Mesothelial cell of epicardium (in vitro differentiated cells): ENCODE data around the gene INSC. TPM values are rescaled to one million over a fixed set of nuclear protein-coding genes. Genes with fewer than 3 reads are reported as not detected.
A peak's percentile ranks its signal among the peaks of the same experiment; 100 is the strongest.

ENCODE experiments used
- DNase-seq, 2 experiments: peaks; one replicate each; pipeline ENCODE4 v3.0.0; 2021; ENCODE audit warnings: low spot score in 2 of 2; ENCODE audit not compliant: unreplicated experiment in 2 of 2
- H3K27ac Mint-ChIP-seq: 2 replicates; pipeline ENCODE4 v1.8.0; 2021; ENCODE audit warnings: mixed read lengths
- H3K27me3 Mint-ChIP-seq: 2 replicates; pipeline ENCODE4 v1.8.0; 2021; ENCODE audit warnings: low read depth, mixed read lengths
- H3K36me3 Mint-ChIP-seq: 2 replicates; pipeline ENCODE4 v1.8.0; 2021; ENCODE audit warnings: mixed read lengths
- H3K4me1 Mint-ChIP-seq: 2 replicates; pipeline ENCODE4 v1.8.0; 2021; ENCODE audit warnings: mixed read lengths
- H3K4me3 Mint-ChIP-seq: 2 replicates; pipeline ENCODE4 v1.8.0; 2021; ENCODE audit warnings: mild to moderate bottlenecking, moderate library complexity, mixed read lengths
- H3K9me3 Mint-ChIP-seq: 2 replicates; pipeline ENCODE4 v1.8.0; 2021; ENCODE audit warnings: mixed read lengths
- total RNA-seq: library from RNA; stranded (reverse); gene quantifications from 3 replicates; pipeline ENCODE4 v1.2.1, GENCODE V29; 2021
- TF ChIP-seq, protein P1 (sequence below): fragments of 200-600 bp; sonication (generic); IDR thresholded peaks from one replicate; pipeline ENCODE4 v1.5.0; 2021; ENCODE audit warnings: antibody characterized with exemption; ENCODE audit not compliant: unreplicated experiment

Gene INSC
- total RNA-seq, 1 donor from 2014 or later = not detected

DNA sequence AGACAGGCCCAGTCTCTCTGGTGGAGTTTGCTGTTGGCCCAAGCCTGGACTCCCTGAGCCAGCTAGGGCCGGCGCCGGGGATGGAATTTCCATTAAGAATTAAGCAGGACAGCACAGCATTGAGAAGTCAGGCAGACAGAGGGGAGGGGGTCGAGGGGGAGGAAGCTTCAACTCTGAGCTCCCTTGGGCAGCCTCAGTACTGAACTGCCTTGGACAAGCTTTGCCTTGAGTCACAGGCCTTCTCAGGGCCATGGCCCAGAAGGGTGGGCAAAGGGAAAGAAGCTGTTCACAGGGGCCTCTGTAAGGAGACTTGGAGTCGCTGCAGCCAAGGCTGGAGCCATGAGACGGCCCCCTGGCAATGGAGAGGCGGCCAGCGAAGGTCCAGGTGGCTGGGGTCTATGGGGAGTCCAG, 2.6 kb upstream of the INSC start:
- Mint-ChIP-seq H3K36me3 (no peaks in the 10 kb centered on the region), H3K27me3 (peaks cover 52% of the 10 kb centered on the region), H3K4me1 (peaks cover 3% of the 10 kb centered on the region), H3K4me3 (no peak overlapping the region), H3K27ac (no peak overlapping the region), H3K9me3 (no peaks in the 10 kb centered on the region)
- DNase-seq = no peak
- TF ChIP-seq, protein P1, sequence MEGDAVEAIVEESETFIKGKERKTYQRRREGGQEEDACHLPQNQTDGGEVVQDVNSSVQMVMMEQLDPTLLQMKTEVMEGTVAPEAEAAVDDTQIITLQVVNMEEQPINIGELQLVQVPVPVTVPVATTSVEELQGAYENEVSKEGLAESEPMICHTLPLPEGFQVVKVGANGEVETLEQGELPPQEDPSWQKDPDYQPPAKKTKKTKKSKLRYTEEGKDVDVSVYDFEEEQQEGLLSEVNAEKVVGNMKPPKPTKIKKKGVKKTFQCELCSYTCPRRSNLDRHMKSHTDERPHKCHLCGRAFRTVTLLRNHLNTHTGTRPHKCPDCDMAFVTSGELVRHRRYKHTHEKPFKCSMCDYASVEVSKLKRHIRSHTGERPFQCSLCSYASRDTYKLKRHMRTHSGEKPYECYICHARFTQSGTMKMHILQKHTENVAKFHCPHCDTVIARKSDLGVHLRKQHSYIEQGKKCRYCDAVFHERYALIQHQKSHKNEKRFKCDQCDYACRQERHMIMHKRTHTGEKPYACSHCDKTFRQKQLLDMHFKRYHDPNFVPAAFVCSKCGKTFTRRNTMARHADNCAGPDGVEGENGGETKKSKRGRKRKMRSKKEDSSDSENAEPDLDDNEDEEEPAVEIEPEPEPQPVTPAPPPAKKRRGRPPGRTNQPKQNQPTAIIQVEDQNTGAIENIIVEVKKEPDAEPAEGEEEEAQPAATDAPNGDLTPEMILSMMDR = no peak

DNA sequence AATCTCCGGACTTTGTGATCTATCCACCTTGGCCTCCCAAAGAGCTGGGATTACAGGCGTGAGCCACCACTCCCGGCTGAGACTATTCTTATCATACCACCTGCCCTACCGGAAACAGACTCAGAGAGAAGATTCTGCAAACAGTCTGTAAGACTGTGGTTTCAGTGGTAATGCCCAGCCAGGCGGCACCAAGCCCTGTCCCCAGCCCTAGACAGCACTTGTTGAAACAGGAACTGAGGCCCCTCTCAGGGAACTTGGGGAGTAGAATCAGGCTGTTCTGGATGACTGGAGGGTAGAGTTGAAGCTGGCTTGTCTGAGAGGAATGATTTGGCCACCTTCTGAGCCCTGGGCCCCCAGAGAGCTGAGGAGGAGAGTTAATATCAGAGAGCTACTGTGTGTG, 1.3 kb upstream of the INSC start:
- Mint-ChIP-seq H3K4me3 (peak overlapping the region; percentile 32), H3K27ac (no peak overlapping the region), H3K4me1 (peaks cover 3% of the 10 kb centered on the region), H3K9me3 (no peaks in the 10 kb centered on the region), H3K36me3 (no peaks in the 10 kb centered on the region), H3K27me3 (peaks cover 62% of the 10 kb centered on the region)
- TF ChIP-seq, protein P1 = no peak
- DNase-seq = no peak

DNA sequence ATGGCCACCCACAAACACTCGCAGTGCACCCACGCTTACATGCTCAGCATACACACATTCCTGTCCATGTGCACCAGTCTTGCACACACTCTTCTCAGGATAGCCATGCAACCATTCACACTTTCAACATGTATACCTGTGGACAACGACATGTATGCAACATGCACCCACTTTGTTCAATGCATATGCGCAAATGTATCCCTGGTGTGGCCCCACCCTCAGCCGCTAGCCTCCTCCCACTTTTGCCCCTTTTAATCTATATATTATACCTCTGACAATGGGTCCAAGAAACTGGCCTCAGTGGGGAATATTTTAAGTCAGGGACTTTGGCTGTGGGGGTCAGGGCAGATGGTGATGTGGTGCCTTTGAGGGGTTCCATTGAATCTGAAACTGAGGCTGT, 963 bp downstream of the INSC start:
- DNase-seq = no peak

DNA sequence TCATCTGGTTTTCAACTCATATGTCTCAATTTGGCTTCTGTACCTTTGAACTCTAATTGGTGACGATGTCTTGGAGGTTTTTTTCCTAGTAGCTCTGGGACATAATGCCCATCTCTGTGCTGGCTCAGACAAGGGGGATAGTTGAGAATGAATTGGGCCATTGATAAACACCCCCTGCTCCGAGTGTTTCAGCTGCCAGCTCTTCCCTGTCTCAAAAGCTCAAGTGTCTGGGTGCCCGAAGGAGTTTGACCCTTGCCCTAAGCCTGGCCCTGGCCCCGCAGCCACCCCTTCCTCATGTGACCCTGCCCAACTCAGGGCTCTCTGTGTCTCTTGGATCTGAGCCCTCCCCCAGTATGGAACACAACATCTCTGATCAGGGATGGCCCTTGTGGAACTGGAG, 3.0 kb downstream of the INSC start:
- Mint-ChIP-seq H3K4me1 (peaks cover 3% of the 10 kb centered on the region), H3K36me3 (no peaks in the 10 kb centered on the region), H3K4me3 (no peak overlapping the region), H3K27ac (no peak overlapping the region), H3K27me3 (peaks cover 85% of the 10 kb centered on the region), H3K9me3 (no peaks in the 10 kb centered on the region)
- TF ChIP-seq, protein P1 = no peak
- DNase-seq = no peak

More for the DNA sequence above, 963 bp downstream of the INSC start:
- no peak overlapping the region for H3K27ac Mint-ChIP-seq
- no peaks in the 10 kb centered on the region for H3K36me3 Mint-ChIP-seq
- peaks cover 80% of the 10 kb centered on the region for H3K27me3 Mint-ChIP-seq
- peaks cover 3% of the 10 kb centered on the region for H3K4me1 Mint-ChIP-seq
- H3K4me3 Mint-ChIP-seq = no peak overlapping the region
- H3K9me3 Mint-ChIP-seq = no peaks in the 10 kb centered on the region
- TF ChIP-seq, protein P1 = no peak

DNA sequence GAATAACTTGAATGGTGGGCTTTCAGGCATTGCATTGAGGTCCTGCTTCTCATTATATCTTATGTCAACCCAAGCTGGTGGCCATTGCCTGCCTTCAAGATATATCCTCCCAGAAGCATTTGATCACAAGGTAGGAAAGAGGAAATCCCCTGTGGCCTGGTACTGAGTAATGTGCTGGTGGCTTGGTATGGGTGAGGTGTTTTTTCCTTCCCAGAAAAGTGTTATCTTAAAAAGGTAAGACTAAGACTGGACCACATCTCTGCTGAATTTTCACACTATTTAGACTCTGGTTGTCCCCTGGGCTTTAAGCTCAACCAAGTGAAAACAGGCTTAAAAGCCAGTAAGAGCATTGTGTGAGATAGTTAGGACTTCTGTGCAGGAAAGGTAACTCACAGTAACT, 3.7 kb downstream of the INSC start:
- Mint-ChIP-seq H3K4me3 (no peak overlapping the region), H3K27me3 (peaks cover 84% of the 10 kb centered on the region), H3K27ac (no peak overlapping the region), H3K4me1 (peaks cover 3% of the 10 kb centered on the region), H3K9me3 (no peaks in the 10 kb centered on the region), H3K36me3 (no peaks in the 10 kb centered on the region)
- TF ChIP-seq, protein P1 = no peak
- no peak for DNase-seq

DNA sequence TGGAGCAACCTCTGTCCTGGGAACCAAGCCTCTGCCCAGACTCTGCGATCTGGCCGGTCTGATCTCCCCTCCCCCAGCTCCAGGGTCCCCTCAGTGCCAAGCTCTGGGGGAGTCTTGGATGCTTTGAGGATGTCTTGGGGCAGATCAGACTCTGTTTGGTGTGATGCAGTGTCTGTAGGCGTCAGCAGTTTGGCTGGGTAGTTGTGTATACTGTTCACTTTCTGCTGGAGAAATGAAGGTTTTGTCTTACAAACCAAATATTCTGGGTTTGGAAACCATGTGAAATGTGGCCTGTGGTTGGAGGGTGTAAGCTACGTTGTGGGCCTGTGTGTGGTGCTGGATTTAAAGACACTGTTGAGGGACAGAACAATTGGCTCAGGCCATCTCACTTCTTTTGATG, 4.6 kb downstream of the INSC start:
- DNase-seq = no peak
- H3K4me1 Mint-ChIP-seq = no peaks in the 10 kb centered on the region
- no peaks in the 10 kb centered on the region for H3K9me3 Mint-ChIP-seq
- H3K27ac Mint-ChIP-seq = no peak overlapping the region
- H3K27me3 Mint-ChIP-seq = peaks cover 84% of the 10 kb centered on the region
- TF ChIP-seq, protein P1 = no peak
- no peaks in the 10 kb centered on the region for H3K36me3 Mint-ChIP-seq
- no peak overlapping the region for H3K4me3 Mint-ChIP-seq
